K562 (cell line): ENCODE results near the gene UBXN11. TPM values are rescaled to one million over a fixed set of nuclear protein-coding genes. Genes with fewer than 3 reads are reported as not detected.

Experiments
- AFF1 ChIP-seq, 2 experiments: fragments of 450-650 bp; IDR thresholded peaks; 2 replicates each; pipeline ENCODE4 v1.6.1; 2018; ENCODE audit warnings: mild to moderate bottlenecking in 2 of 2, low read depth in 1 of 2; ENCODE audit not compliant: partially characterized antibody in 2 of 2
- BRF1 ChIP-seq: IDR thresholded peaks from 3 replicates; pipeline ENCODE4 v1.6.1; 2011; ENCODE audit warnings: borderline replicate concordance, mild to moderate bottlenecking; ENCODE audit not compliant: insufficient read length; ENCODE audit errors: extremely low read depth
- HEY1 ChIP-seq: fragments of 250-450 bp; sonication (Bioruptor Pico); IDR thresholded peaks from 2 replicates; pipeline ENCODE4 v1.5.0; 2020; ENCODE audit warnings: mild to moderate bottlenecking, moderate library complexity, borderline replicate concordance
- MED1 ChIP-seq: sonication (generic); formaldehyde crosslinking; IDR thresholded peaks from 2 replicates; pipeline ENCODE4 v1.8.1; 2023; ENCODE audit warnings: missing genetic modification reagents, borderline replicate concordance
- MIER1 ChIP-seq: fragments of 450-650 bp; IDR thresholded peaks from 2 replicates; pipeline ENCODE4 v1.6.1; 2016; ENCODE audit warnings: antibody characterized with exemption, mild to moderate bottlenecking, low read depth
- NFYB ChIP-seq: IDR thresholded peaks from 2 replicates; pipeline ENCODE4 v1.6.1; 2011; ENCODE audit warnings: mild to moderate bottlenecking, moderate library complexity; ENCODE audit not compliant: insufficient read length; ENCODE audit errors: extremely low read depth
- POLR3A ChIP-seq: IDR thresholded peaks from 2 replicates; pipeline ENCODE4 v1.6.1; 2011; ENCODE audit warnings: borderline replicate concordance, mild to moderate bottlenecking, moderate library complexity; ENCODE audit not compliant: insufficient read length, insufficient read depth; ENCODE audit errors: extremely low read depth
- PTTG1 ChIP-seq: fragments of 450-650 bp; IDR thresholded peaks from 2 replicates; pipeline ENCODE4 v1.6.1; 2016; ENCODE audit warnings: low read depth, mild to moderate bottlenecking, missing genetic modification characterization, missing compliant biosample characterization
- RFX7 ChIP-seq: fragments of 250-450 bp; sonication (Bioruptor Pico); IDR thresholded peaks from 2 replicates; pipeline ENCODE4 v1.5.1; 2021; ENCODE audit warnings: mild to moderate bottlenecking
- SIN3A ChIP-seq, 2 experiments: fragments of 150-350 bp in 1 of 2; IDR thresholded peaks; 2 replicates each; pipeline ENCODE4 v1.6.1; 2011 to 2016; ENCODE audit warnings: borderline replicate concordance in 2 of 2, low read depth in 2 of 2, low read length in 2 of 2, mild to moderate bottlenecking in 2 of 2, moderate library complexity in 2 of 2; ENCODE audit not compliant: control insufficient read depth in 1 of 2
- WHSC1 ChIP-seq: IDR thresholded peaks from one replicate; pipeline ENCODE4 v1.6.1; 2012; ENCODE audit warnings: low read length, control low read depth, inconsistent platforms
- ZNF165 ChIP-seq: fragments of 250-450 bp; sonication (Bioruptor Pico); IDR thresholded peaks from 2 replicates; pipeline ENCODE4 v1.4.0; 2020; ENCODE audit warnings: borderline replicate concordance
- ZNF253 ChIP-seq: fragments of 250-450 bp; sonication (Bioruptor Pico); conservative IDR thresholded peaks from 2 replicates; pipeline ENCODE4 v1.6.1; 2021; ENCODE audit warnings: mild to moderate bottlenecking
- ZNF764 ChIP-seq: fragments of 250-450 bp; sonication (Bioruptor Pico); IDR thresholded peaks from 2 replicates; pipeline ENCODE4 v1.4.0; 2020; ENCODE audit warnings: low read depth, mild to moderate bottlenecking, moderate library complexity
- polyA plus RNA-seq, 8 experiments: library from polyadenylated mRNA; depleted of rRNA in 4 of 8; stranded (reverse) in 5 of 8; unstranded in 3 of 8; fragments of >200 nt; fragmentation: Nextera tagmentation in 2 of 8; fragmentation: Illumina TruSeq in 1 of 8; extraction: Ambion mirVana in 2 of 8; extraction: Trizol in 1 of 8; gene quantifications; 2 replicates each; pipeline versions ENCODE4 v1.2.1 to v1.2.3, GENCODE V29; 2011 to 2014; ENCODE audit warnings: inconsistent platforms in 1 of 8, missing spikeins in 1 of 8
- total RNA-seq, 7 experiments: library from RNA; depleted of rRNA in 6 of 7; stranded (reverse); fragments of >200 nt in 6 of 7; fragmentation: Illumina TruSeq in 2 of 7; extraction: Trizol in 2 of 7; gene quantifications; 2 replicates each; pipeline versions ENCODE4 v1.2.1 to v1.2.3, GENCODE V29; 2011 to 2021; ENCODE audit warnings: low replicate concordance in 1 of 7
- TF ChIP-seq, protein P1 (sequence below): sonication (generic); formaldehyde crosslinking; IDR thresholded peaks from 2 replicates; pipeline ENCODE4 v1.8.0; 2022; ENCODE audit warnings: mild to moderate bottlenecking, missing genetic modification reagents, borderline replicate concordance
- TF ChIP-seq, protein P2 (sequence below): sonication (generic); formaldehyde crosslinking; IDR thresholded peaks from 2 replicates; pipeline ENCODE4 v1.8.0; 2022; ENCODE audit warnings: missing genetic modification reagents, mild to moderate bottlenecking, borderline replicate concordance
- TF ChIP-seq, protein P3 (sequence below): fragments of 450-650 bp; formaldehyde crosslinking; IDR thresholded peaks from 2 replicates; pipeline ENCODE4 v1.4.0; 2022; ENCODE audit warnings: missing genetic modification characterization

Gene UBXN11
- total and polyA plus RNA-seq, 9 of the 15 experiments (the other 6 are each of a cell fraction or from before 2014, with no cell fraction given), result 0.48 to 34.3 (median 11.3) TPM

- TF ChIP-seq BRF1 (no peak), MIER1 (no peak), POLR3A (no peak), ZNF253 (CRISPR knock-in tag) (no peak), MED1 (CRISPR knock-in tag) (no peak), ZNF165 (CRISPR knock-in tag) (no peak), RFX7 (CRISPR knock-in tag) (no peak), PTTG1 (tag) (no peak), WHSC1 (no peak), NFYB (peak; percentile 94), HEY1 (CRISPR knock-in tag) (no peak), SIN3A (IDR thresholded peaks at IDR 0.05; ENCODE audit: borderline replicate concordance in 2 of 2, control insufficient read depth in 1 of 2, low read depth in 2 of 2, low read length in 2 of 2) (peak; percentile 99), ZNF764 (CRISPR knock-in tag) (no peak), AFF1 (IDR thresholded peaks at IDR 0.05; ENCODE audit: low read depth in 1 of 2, partially characterized antibody in 2 of 2) (peak in 1 of 2 experiments; percentile 34)
- TF ChIP-seq, protein P1, sequence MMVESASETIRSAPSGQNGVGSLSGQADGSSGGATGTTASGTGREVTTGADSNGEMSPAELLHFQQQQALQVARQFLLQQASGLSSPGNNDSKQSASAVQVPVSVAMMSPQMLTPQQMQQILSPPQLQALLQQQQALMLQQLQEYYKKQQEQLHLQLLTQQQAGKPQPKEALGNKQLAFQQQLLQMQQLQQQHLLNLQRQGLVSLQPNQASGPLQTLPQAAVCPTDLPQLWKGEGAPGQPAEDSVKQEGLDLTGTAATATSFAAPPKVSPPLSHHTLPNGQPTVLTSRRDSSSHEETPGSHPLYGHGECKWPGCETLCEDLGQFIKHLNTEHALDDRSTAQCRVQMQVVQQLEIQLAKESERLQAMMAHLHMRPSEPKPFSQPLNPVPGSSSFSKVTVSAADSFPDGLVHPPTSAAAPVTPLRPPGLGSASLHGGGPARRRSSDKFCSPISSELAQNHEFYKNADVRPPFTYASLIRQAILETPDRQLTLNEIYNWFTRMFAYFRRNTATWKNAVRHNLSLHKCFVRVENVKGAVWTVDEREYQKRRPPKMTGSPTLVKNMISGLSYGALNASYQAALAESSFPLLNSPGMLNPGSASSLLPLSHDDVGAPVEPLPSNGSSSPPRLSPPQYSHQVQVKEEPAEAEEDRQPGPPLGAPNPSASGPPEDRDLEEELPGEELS (CRISPR knock-in tag), result no peak
- TF ChIP-seq, protein P2, sequence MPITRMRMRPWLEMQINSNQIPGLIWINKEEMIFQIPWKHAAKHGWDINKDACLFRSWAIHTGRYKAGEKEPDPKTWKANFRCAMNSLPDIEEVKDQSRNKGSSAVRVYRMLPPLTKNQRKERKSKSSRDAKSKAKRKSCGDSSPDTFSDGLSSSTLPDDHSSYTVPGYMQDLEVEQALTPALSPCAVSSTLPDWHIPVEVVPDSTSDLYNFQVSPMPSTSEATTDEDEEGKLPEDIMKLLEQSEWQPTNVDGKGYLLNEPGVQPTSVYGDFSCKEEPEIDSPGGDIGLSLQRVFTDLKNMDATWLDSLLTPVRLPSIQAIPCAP (CRISPR knock-in tag), result no peak
- TF ChIP-seq, protein P3, sequence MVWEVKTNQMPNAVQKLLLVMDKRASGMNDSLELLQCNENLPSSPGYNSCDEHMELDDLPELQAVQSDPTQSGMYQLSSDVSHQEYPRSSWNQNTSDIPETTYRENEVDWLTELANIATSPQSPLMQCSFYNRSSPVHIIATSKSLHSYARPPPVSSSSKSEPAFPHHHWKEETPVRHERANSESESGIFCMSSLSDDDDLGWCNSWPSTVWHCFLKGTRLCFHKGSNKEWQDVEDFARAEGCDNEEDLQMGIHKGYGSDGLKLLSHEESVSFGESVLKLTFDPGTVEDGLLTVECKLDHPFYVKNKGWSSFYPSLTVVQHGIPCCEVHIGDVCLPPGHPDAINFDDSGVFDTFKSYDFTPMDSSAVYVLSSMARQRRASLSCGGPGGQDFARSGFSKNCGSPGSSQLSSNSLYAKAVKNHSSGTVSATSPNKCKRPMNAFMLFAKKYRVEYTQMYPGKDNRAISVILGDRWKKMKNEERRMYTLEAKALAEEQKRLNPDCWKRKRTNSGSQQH (CRISPR knock-in tag), result 0 out of 2 replicates have a peak, but pooled peaks have one; percentile 71
These were observed at the start of gene UBXN11 (continued) for GRCh38 chr1:26306290-26307229.
